CD14-positive monocyte (primary cell): Measurements from ENCODE around the gene CXCR4. TPM values are rescaled to one million over a fixed set of nuclear protein-coding genes. Genes with fewer than 3 reads are reported as not detected.

Experiments used
- DNase-seq, 3 donors: peaks; one replicate each; pipeline ENCODE4 v3.0.0-alpha.2; 2011 to 2022
- H2AFZ ChIP-seq: 2 replicates; pipeline ENCODE4 v1.6.0; 2012; ENCODE audit warnings: mild to moderate bottlenecking, low read depth, low read length, inconsistent platforms; ENCODE audit not compliant: insufficient read depth, poor library complexity, severe bottlenecking
- H3K27ac ChIP-seq, 2 donors: 1 replicate in 1 of 2; 2 replicates in 1 of 2; pipeline ENCODE4 v1.5.1; 2012 to 2013; ENCODE audit warnings: low read length in 2 of 2, control low read depth in 1 of 2, inconsistent platforms in 1 of 2, low read depth in 1 of 2, mild to moderate bottlenecking in 1 of 2
- H3K27me3 ChIP-seq, 2 donors: one replicate each; pipeline versions ENCODE4 v1.6.0 to v1.6.1; 2011 to 2013; ENCODE audit warnings: low read length in 2 of 2; ENCODE audit not compliant: control insufficient read depth in 2 of 2, insufficient read depth in 2 of 2
- H3K36me3 ChIP-seq, 2 donors: replicated peaks in 1 of 2; 1 replicate in 1 of 2; 2 replicates in 1 of 2; pipeline versions ENCODE4 v1.5.1 to v1.6.1; 2012 to 2013; ENCODE audit warnings: low read length in 2 of 2, control low read depth in 1 of 2, inconsistent platforms in 1 of 2, mild to moderate bottlenecking in 1 of 2; ENCODE audit not compliant: insufficient read depth in 2 of 2, control insufficient read depth in 1 of 2
- H3K4me1 ChIP-seq, 2 donors: 1 replicate in 1 of 2; 2 replicates in 1 of 2; pipeline versions ENCODE4 v1.5.1 to v1.6.1; 2012 to 2013; ENCODE audit warnings: low read length in 2 of 2, control low read depth in 1 of 2, inconsistent platforms in 1 of 2, mild to moderate bottlenecking in 1 of 2, moderate library complexity in 1 of 2; ENCODE audit not compliant: insufficient read depth in 2 of 2, control insufficient read depth in 1 of 2
- H3K4me2 ChIP-seq: replicated peaks from 2 replicates; pipeline ENCODE3; 2012; ENCODE audit warnings: low read length, moderate library complexity, mild to moderate bottlenecking; ENCODE audit not compliant: poor library complexity, severe bottlenecking; ENCODE audit errors: extremely low read depth
- H3K4me3 ChIP-seq, 3 experiments: fragments of 200-600 bp in 1 of 3; sonication (generic) in 1 of 3; replicated peaks in 1 of 3; 1 replicate in 2 of 3; 2 replicates in 1 of 3; pipeline ENCODE4 v1.5.1; 2011 to 2013; ENCODE audit warnings: low read length in 3 of 3, mild to moderate bottlenecking in 3 of 3, control low read depth in 2 of 3, low read depth in 2 of 3, inconsistent platforms in 1 of 3, moderate library complexity in 1 of 3
- H3K79me2 ChIP-seq: 2 replicates; pipeline ENCODE4 v1.6.0; 2012; ENCODE audit warnings: mild to moderate bottlenecking, control low read depth, inconsistent platforms, low read length, moderate library complexity; ENCODE audit not compliant: insufficient read depth
- H3K9ac ChIP-seq: 2 replicates; pipeline ENCODE4 v1.6.0; 2017; ENCODE audit warnings: low read length, mild to moderate bottlenecking; ENCODE audit not compliant: insufficient read depth, poor library complexity, severe bottlenecking
- H3K9me3 ChIP-seq, 2 donors: replicated peaks in 1 of 2; 1 replicate in 1 of 2; 2 replicates in 1 of 2; pipeline versions ENCODE4 v1.5.1 to v1.6.1; 2012 to 2013; ENCODE audit warnings: low read length in 2 of 2, control low read depth in 1 of 2; ENCODE audit not compliant: control insufficient read depth in 1 of 2, insufficient read depth in 1 of 2
- H4K20me1 ChIP-seq: 2 replicates; pipeline ENCODE4 v1.6.0; 2012; ENCODE audit warnings: mild to moderate bottlenecking, low read length, control low read depth, moderate library complexity; ENCODE audit not compliant: insufficient read depth
- H3K27ac Mint-ChIP-seq, 7 donors: one replicate each; pipeline ENCODE4 v1.8.0; 2020; ENCODE audit warnings: mild to moderate bottlenecking in 7 of 7, mixed read lengths in 7 of 7, moderate library complexity in 6 of 7, inconsistent platforms in 2 of 7
- H3K27me3 Mint-ChIP-seq, 3 donors: one replicate each; pipeline ENCODE4 v1.8.0; 2021 to 2022; ENCODE audit warnings: low read depth in 3 of 3, mild to moderate bottlenecking in 3 of 3, mixed read lengths in 3 of 3, moderate library complexity in 3 of 3, inconsistent platforms in 1 of 3
- H3K36me3 Mint-ChIP-seq, 2 donors: one replicate each; pipeline ENCODE4 v1.8.0; 2020; ENCODE audit warnings: mixed read lengths in 2 of 2, inconsistent platforms in 1 of 2, mild to moderate bottlenecking in 1 of 2
- H3K4me1 Mint-ChIP-seq: one replicate; pipeline ENCODE4 v1.8.0; 2020; ENCODE audit warnings: mild to moderate bottlenecking, mixed read lengths
- H3K4me3 Mint-ChIP-seq, 2 donors: one replicate each; pipeline ENCODE4 v1.8.0; 2020; ENCODE audit warnings: mild to moderate bottlenecking in 2 of 2, mixed read lengths in 2 of 2, moderate library complexity in 1 of 2
- H3K9me3 Mint-ChIP-seq, 7 donors: one replicate each; pipeline ENCODE4 v1.8.0; 2020 to 2022; ENCODE audit warnings: mixed read lengths in 7 of 7, mild to moderate bottlenecking in 6 of 7, moderate library complexity in 6 of 7, inconsistent platforms in 2 of 7
- CTCF ChIP-seq: fragments of 200-600 bp; IDR thresholded peaks from one replicate; pipeline ENCODE4 v1.8.0; 2022; ENCODE audit warnings: antibody characterized with exemption, mild to moderate bottlenecking
- WGBS: methylation state at CpG from one replicate; pipeline ENCODE4 v1.1.5; 2013; ENCODE audit warnings: missing lambda C conversion rate; ENCODE audit not compliant: insufficient coverage; 5-methylcytosine and 5-hydroxymethylcytosine counted together
- intact Hi-C, 2 donors: fragments of 100-400 bp; cut with micrococcal nuclease; formaldehyde crosslinking; loops; one replicate each; pipeline versions ENCODE4 v1.15.0 to v1.15.1; 2023
- polyA plus RNA-seq, 3 donors: library from polyadenylated mRNA; depleted of rRNA in 1 of 3; unstranded in 2 of 3; stranded (reverse) in 1 of 3; fragments of 300-500 nt in 2 of 3; fragments of >200 nt in 1 of 3; fragmentation: Illumina TruSeq in 2 of 3; gene quantifications; 1 replicate in 2 of 3; 2 replicates in 1 of 3; pipeline ENCODE4 v1.2.3, GENCODE V29; 2012 to 2021

CXCR4 gene
- polyA plus RNA-seq, 3 donors: 140 to 1,274 (median 391) TPM

GRCh38 chr2:136106505-136106904, 11.4 kb downstream of the CXCR4 start:
- H3K27me3 ChIP-seq: no peaks in the 10 kb centered on the region
- H3K4me3 Mint-ChIP-seq: peak overlapping the region in 1 of 2 donors; percentile 60
- TF ChIP-seq CTCF: no peak
- H3K4me1 ChIP-seq: peaks cover 28 to 32% of the 10 kb centered on the region in 2 donors
- H4K20me1 ChIP-seq: no peaks in the 10 kb centered on the region
- DNase-seq: peak in 1 of 3 donors; percentile 19
- no peaks in the 10 kb centered on the region for H3K36me3 Mint-ChIP-seq
- peaks cover 0 to under 1% (median 0%) of the 10 kb centered on the region in 3 donors for H3K27me3 Mint-ChIP-seq
- WGBS: 50% methylated on average over 2 of the region's 7 CpGs
- H3K9me3 Mint-ChIP-seq: peaks cover 0 to under 1% (median 0%) of the 10 kb centered on the region in 7 donors
- H3K4me3 ChIP-seq: no peak overlapping the region
- peak overlapping the region; percentile 5 to 45 for H3K27ac ChIP-seq
- peak overlapping the region in 5 of 7 donors; percentile 67 to 90 (median 89) for H3K27ac Mint-ChIP-seq
- no peak overlapping the region for H2AFZ ChIP-seq
- no peaks in the 10 kb centered on the region for H3K36me3 ChIP-seq
- peaks cover 5% of the 10 kb centered on the region for H3K79me2 ChIP-seq
- peak overlapping the region; percentile 28 for H3K4me2 ChIP-seq
- intact Hi-C loops: no loop called here
- H3K9me3 ChIP-seq: no peaks in the 10 kb centered on the region
- H3K9ac ChIP-seq: no peak overlapping the region
- H3K4me1 Mint-ChIP-seq: peaks cover 30% of the 10 kb centered on the region

GRCh38 chr2:136104977-136105376, 13.0 kb downstream of the CXCR4 start:
- intact Hi-C loops: no loop called here
- peaks cover 13 to 22% of the 10 kb centered on the region in 2 donors for H3K4me1 ChIP-seq
- no peaks in the 10 kb centered on the region for H3K36me3 Mint-ChIP-seq
- no peak overlapping the region for H3K4me3 Mint-ChIP-seq
- H4K20me1 ChIP-seq: no peaks in the 10 kb centered on the region
- no peak overlapping the region for H3K4me2 ChIP-seq
- H3K4me1 Mint-ChIP-seq: peaks cover 23% of the 10 kb centered on the region
- no peaks in the 10 kb centered on the region for H3K9me3 ChIP-seq
- no peaks in the 10 kb centered on the region for H3K36me3 ChIP-seq
- TF ChIP-seq CTCF: no peak
- no peaks in the 10 kb centered on the region for H3K79me2 ChIP-seq
- WGBS: no CpG with 5 or more reads among the region's 3 CpGs
- peaks cover 0 to 3% (median 0%) of the 10 kb centered on the region in 7 donors for H3K9me3 Mint-ChIP-seq
- H3K27ac ChIP-seq: no peak overlapping the region
- H3K27ac Mint-ChIP-seq: no peak overlapping the region
- no peak overlapping the region for H3K4me3 ChIP-seq
- no peak for DNase-seq
- H2AFZ ChIP-seq: no peak overlapping the region
- no peaks in the 10 kb centered on the region for H3K27me3 Mint-ChIP-seq
- H3K9ac ChIP-seq: no peak overlapping the region
- H3K27me3 ChIP-seq: no peaks in the 10 kb centered on the region
